H9 (cell line): ENCODE measurements around the gene NCR1. TPM values are rescaled to one million over a fixed set of nuclear protein-coding genes. Genes with fewer than 3 reads are reported as not detected.

Experiments
- DNase-seq: peaks from one replicate; pipeline ENCODE4 v3.0.0-alpha.2; 2017
- H2AFZ ChIP-seq: one replicate; pipeline ENCODE4 v1.6.1; 2013; ENCODE audit warnings: mild to moderate bottlenecking, low read length, control low read depth, moderate library complexity
- H2AK5ac ChIP-seq: 2 replicates; pipeline ENCODE4 v1.6.1; 2013; ENCODE audit warnings: low read length, control low read depth, mixed read lengths; ENCODE audit not compliant: insufficient read length
- H2BK120ac ChIP-seq: one replicate; pipeline ENCODE4 v1.6.1; 2013; ENCODE audit warnings: low read depth, mild to moderate bottlenecking, low read length, control low read depth, inconsistent platforms; ENCODE audit not compliant: poor library complexity, severe bottlenecking
- H2BK12ac ChIP-seq: 2 replicates; pipeline ENCODE4 v1.6.1; 2013; ENCODE audit warnings: low read length, control low read depth, mixed read lengths, low read depth; ENCODE audit not compliant: insufficient read length
- H2BK15ac ChIP-seq: 2 replicates; pipeline ENCODE4 v1.6.1; 2013; ENCODE audit warnings: low read depth, low read length, control low read depth
- H2BK20ac ChIP-seq: one replicate; pipeline ENCODE4 v1.6.1; 2013; ENCODE audit warnings: low read depth, mild to moderate bottlenecking, low read length, control low read depth, inconsistent platforms; ENCODE audit not compliant: poor library complexity, severe bottlenecking
- H2BK5ac ChIP-seq: 2 replicates; pipeline ENCODE4 v1.6.1; 2013; ENCODE audit warnings: low read length, control low read depth, mixed read lengths; ENCODE audit not compliant: insufficient read length
- H3K14ac ChIP-seq: 2 replicates; pipeline ENCODE4 v1.6.1; 2013; ENCODE audit warnings: low read length, control low read depth; ENCODE audit not compliant: insufficient read depth
- H3K18ac ChIP-seq: 2 replicates; pipeline ENCODE4 v1.6.1; 2013; ENCODE audit warnings: low read depth, mild to moderate bottlenecking, mixed read lengths, low read length, control low read depth; ENCODE audit not compliant: insufficient read length
- H3K23ac ChIP-seq: 2 replicates; pipeline ENCODE4 v1.6.1; 2013; ENCODE audit warnings: low read length, control low read depth, mixed read lengths, low read depth; ENCODE audit not compliant: insufficient read length
- H3K23me2 ChIP-seq: 2 replicates; pipeline ENCODE4 v1.6.1; 2013; ENCODE audit warnings: low read depth, mild to moderate bottlenecking, mixed read lengths, low read length, control low read depth; ENCODE audit not compliant: insufficient read length, poor library complexity, severe bottlenecking
- H3K27ac ChIP-seq: 2 replicates; pipeline ENCODE4 v1.5.1; 2013; ENCODE audit warnings: low read length, control low read depth, mixed read lengths, low read depth; ENCODE audit not compliant: insufficient read length
- H3K27me3 ChIP-seq: 2 replicates; pipeline ENCODE4 v1.6.1; 2013; ENCODE audit warnings: low read length, control low read depth, inconsistent platforms; ENCODE audit not compliant: insufficient read depth
- H3K4ac ChIP-seq: 2 replicates; pipeline ENCODE4 v1.6.1; 2013; ENCODE audit warnings: low read depth, mild to moderate bottlenecking, control low read depth, inconsistent platforms, low read length, moderate library complexity
- H3K4me1 ChIP-seq: 2 replicates; pipeline ENCODE4 v1.6.1; 2013; ENCODE audit warnings: low read length, control low read depth, inconsistent platforms; ENCODE audit not compliant: insufficient read depth
- H3K4me2 ChIP-seq: 2 replicates; pipeline ENCODE4 v1.6.1; 2013; ENCODE audit warnings: low read length, control low read depth, mixed read lengths; ENCODE audit not compliant: insufficient read length, insufficient read depth
- H3K56ac ChIP-seq: 2 replicates; pipeline ENCODE4 v1.6.1; 2013; ENCODE audit warnings: low read depth, mild to moderate bottlenecking, mixed read lengths, low read length, control low read depth; ENCODE audit not compliant: insufficient read length
- H3K79me1 ChIP-seq: 2 replicates; pipeline ENCODE4 v1.6.1; 2013; ENCODE audit warnings: low read depth, mild to moderate bottlenecking, moderate library complexity, low read length, control low read depth, inconsistent platforms; ENCODE audit not compliant: insufficient read depth, poor library complexity, severe bottlenecking
- H3K79me2 ChIP-seq: 2 replicates; pipeline ENCODE4 v1.6.1; 2013; ENCODE audit warnings: low read length, control low read depth, inconsistent platforms; ENCODE audit not compliant: insufficient read depth
- H3K9ac ChIP-seq: 2 replicates; pipeline ENCODE4 v1.6.1; 2013; ENCODE audit warnings: low read length, control low read depth, mixed read lengths; ENCODE audit not compliant: insufficient read length; ENCODE audit errors: extremely low read depth
- H3K9me3 ChIP-seq: one replicate; pipeline ENCODE4 v1.6.1; 2013; ENCODE audit warnings: low read depth, low read length, inconsistent platforms; ENCODE audit not compliant: control insufficient read depth
- H3T11ph ChIP-seq: one replicate; pipeline ENCODE4 v1.6.1; 2013; ENCODE audit warnings: mild to moderate bottlenecking, low read length, control low read depth, inconsistent platforms
- H4K20me1 ChIP-seq: one replicate; pipeline ENCODE4 v1.6.1; 2013; ENCODE audit not compliant: control insufficient read depth, insufficient read length, insufficient read depth
- H4K5ac ChIP-seq: 2 replicates; pipeline ENCODE4 v1.6.1; 2013; ENCODE audit warnings: low read depth, mild to moderate bottlenecking, mixed read lengths, low read length, control low read depth; ENCODE audit not compliant: insufficient read length
- H4K8ac ChIP-seq: replicated peaks from 2 replicates; pipeline ENCODE4 v1.6.1; 2013; ENCODE audit warnings: low read length, control low read depth, mixed read lengths, low read depth; ENCODE audit not compliant: insufficient read length
- H4K91ac ChIP-seq: 2 replicates; pipeline ENCODE4 v1.6.1; 2013; ENCODE audit warnings: low read depth, mild to moderate bottlenecking, moderate library complexity, mixed read lengths, low read length, control low read depth; ENCODE audit not compliant: insufficient read length
- H3K27ac Mint-ChIP-seq, 3 experiments: 2 replicates in 2 of 3; 3 replicates in 1 of 3; pipeline ENCODE4 v1.8.0; 2020 to 2021; ENCODE audit warnings: mixed read lengths in 3 of 3, mild to moderate bottlenecking in 1 of 3, moderate library complexity in 1 of 3
- H3K27me3 Mint-ChIP-seq: 2 replicates; pipeline ENCODE4 v1.8.0; 2021; ENCODE audit warnings: low read depth, mild to moderate bottlenecking, moderate library complexity, mixed read lengths
- H3K36me3 Mint-ChIP-seq, 3 experiments: 2 replicates in 2 of 3; 3 replicates in 1 of 3; pipeline ENCODE4 v1.8.0; 2020 to 2021; ENCODE audit warnings: low read depth in 3 of 3, mixed read lengths in 3 of 3; ENCODE audit not compliant: insufficient read depth in 1 of 3
- H3K4me1 Mint-ChIP-seq, 2 experiments: 2 replicates each; pipeline ENCODE4 v1.8.0; 2020; ENCODE audit warnings: mixed read lengths in 2 of 2
- H3K4me3 Mint-ChIP-seq, 2 experiments: 2 replicates in 1 of 2; 3 replicates in 1 of 2; pipeline ENCODE4 v1.8.0; 2020 to 2021; ENCODE audit warnings: mild to moderate bottlenecking in 2 of 2, mixed read lengths in 2 of 2, moderate library complexity in 1 of 2
- H3K9me3 Mint-ChIP-seq, 2 experiments: 2 replicates in 1 of 2; 3 replicates in 1 of 2; pipeline ENCODE4 v1.8.0; 2020; ENCODE audit warnings: mild to moderate bottlenecking in 2 of 2, mixed read lengths in 2 of 2, moderate library complexity in 1 of 2
- WGBS: extraction: QIAGEN DNeasy Blood & Tissue Kit; methylation state at CpG from one replicate; pipeline ENCODE4 v1.1.7; 2013; ENCODE audit warnings: missing lambda C conversion rate, low lambda C conversion rate, mixed read lengths; ENCODE audit not compliant: insufficient read length; ENCODE audit errors: extremely low coverage; 5-methylcytosine and 5-hydroxymethylcytosine counted together
- total RNA-seq: library from RNA; stranded (reverse); gene quantifications from 2 replicates; pipeline ENCODE4 v1.2.1, GENCODE V29; 2021
- TF ChIP-seq, protein P1 (sequence below): fragments of 200-600 bp; sonication (generic); conservative IDR thresholded peaks from 3 replicates; pipeline ENCODE4 v1.8.0; 2021; ENCODE audit warnings: antibody characterized with exemption, mild to moderate bottlenecking

Gene NCR1
- total RNA-seq, 1 experiment from 2014 or later = 2.0 TPM

GRCh38 chr19:54902061-54902460 is 3.9 kb upstream of the NCR1 start:
- H2BK15ac ChIP-seq = no peak overlapping the region
- no peak overlapping the region for H2BK120ac ChIP-seq
- no peaks in the 10 kb centered on the region for H3K23me2 ChIP-seq
- no peak overlapping the region for H2BK20ac ChIP-seq
- peaks cover 4% of the 10 kb centered on the region for H3K4me1 ChIP-seq
- H4K5ac ChIP-seq = no peak overlapping the region
- no peak overlapping the region for H3K18ac ChIP-seq
- H3K9me3 ChIP-seq = no peaks in the 10 kb centered on the region
- H3K4me2 ChIP-seq = no peak overlapping the region
- no peak overlapping the region for H2BK5ac ChIP-seq
- no peak overlapping the region for H4K8ac ChIP-seq
- no peak overlapping the region for H3K4me3 Mint-ChIP-seq
- no peak overlapping the region for H3K27ac Mint-ChIP-seq
- H3K4ac ChIP-seq = no peak overlapping the region
- no peak overlapping the region for H4K91ac ChIP-seq
- H3K4me1 Mint-ChIP-seq = peaks cover 0 to 39% of the 10 kb centered on the region in 2 experiments; a peak in 2 of 4 replicates
- TF ChIP-seq, protein P1, sequence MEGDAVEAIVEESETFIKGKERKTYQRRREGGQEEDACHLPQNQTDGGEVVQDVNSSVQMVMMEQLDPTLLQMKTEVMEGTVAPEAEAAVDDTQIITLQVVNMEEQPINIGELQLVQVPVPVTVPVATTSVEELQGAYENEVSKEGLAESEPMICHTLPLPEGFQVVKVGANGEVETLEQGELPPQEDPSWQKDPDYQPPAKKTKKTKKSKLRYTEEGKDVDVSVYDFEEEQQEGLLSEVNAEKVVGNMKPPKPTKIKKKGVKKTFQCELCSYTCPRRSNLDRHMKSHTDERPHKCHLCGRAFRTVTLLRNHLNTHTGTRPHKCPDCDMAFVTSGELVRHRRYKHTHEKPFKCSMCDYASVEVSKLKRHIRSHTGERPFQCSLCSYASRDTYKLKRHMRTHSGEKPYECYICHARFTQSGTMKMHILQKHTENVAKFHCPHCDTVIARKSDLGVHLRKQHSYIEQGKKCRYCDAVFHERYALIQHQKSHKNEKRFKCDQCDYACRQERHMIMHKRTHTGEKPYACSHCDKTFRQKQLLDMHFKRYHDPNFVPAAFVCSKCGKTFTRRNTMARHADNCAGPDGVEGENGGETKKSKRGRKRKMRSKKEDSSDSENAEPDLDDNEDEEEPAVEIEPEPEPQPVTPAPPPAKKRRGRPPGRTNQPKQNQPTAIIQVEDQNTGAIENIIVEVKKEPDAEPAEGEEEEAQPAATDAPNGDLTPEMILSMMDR = no peak
- no peak overlapping the region for H3T11ph ChIP-seq
- no peak overlapping the region for H2BK12ac ChIP-seq
- WGBS = no CpG with 5 or more reads among the region's 3 CpGs
- no peaks in the 10 kb centered on the region; the same call in 1 of the 2 replicates for H3K27me3 Mint-ChIP-seq
- no peak overlapping the region for H3K9ac ChIP-seq
- DNase-seq = no peak
- no peaks in the 10 kb centered on the region for H3K79me2 ChIP-seq
- H2AK5ac ChIP-seq = no peak overlapping the region
- peaks cover 2 to 13% (median 8%) of the 10 kb centered on the region in 3 experiments; a peak in 3 of 7 replicates for H3K36me3 Mint-ChIP-seq
- peaks cover 9 to 91% of the 10 kb centered on the region in 2 experiments; a peak in 4 of 5 replicates for H3K9me3 Mint-ChIP-seq
- no peaks in the 10 kb centered on the region for H4K20me1 ChIP-seq
- no peaks in the 10 kb centered on the region for H3K79me1 ChIP-seq
- H3K14ac ChIP-seq = no peak overlapping the region
- no peak overlapping the region for H3K56ac ChIP-seq
- no peak overlapping the region for H3K23ac ChIP-seq
- no peak overlapping the region for H2AFZ ChIP-seq
- no peaks in the 10 kb centered on the region for H3K27me3 ChIP-seq
- no peak overlapping the region for H3K27ac ChIP-seq
